HEK293 (cell line): ENCODE results near the gene RXRG.

ENCODE experiments used
- CTCF ChIA-PET: fragments of 350-600 bp; formaldehyde crosslinking; extraction: SDS; loops from one replicate; lab custom pipeline; 2021; ENCODE audit warnings: antibody characterized with exemption; lab: Yijun Ruan, JAX
- POLR2A ChIA-PET: fragments of 300-600 bp; formaldehyde crosslinking; extraction: SDS; loops from one replicate; lab custom pipeline; 2020; ENCODE audit warnings: antibody characterized with exemption, inconsistent platforms; lab: Yijun Ruan, JAX
- H3K27ac ChIP-seq: fragments of 200-500 bp; sonication (Bioruptor generic); 2 replicates; pipeline ENCODE4 v1.5.1; 2014; ENCODE audit warnings: low read depth, low read length, control low read depth, inconsistent platforms; ENCODE audit errors: extremely low read depth
- H3K36me3 ChIP-seq, 2 experiments: fragments of 200-500 bp in 1 of 2; sonication (Bioruptor generic) in 1 of 2; 1 replicate in 1 of 2; 2 replicates in 1 of 2; pipeline ENCODE4 v1.5.1; 2014 to 2017; ENCODE audit warnings: inconsistent platforms in 2 of 2, low read length in 2 of 2; ENCODE audit not compliant: control insufficient read depth in 2 of 2, insufficient read depth in 1 of 2
- H3K4me1 ChIP-seq: fragments of 200-500 bp; sonication (Bioruptor generic); 2 replicates; pipeline ENCODE4 v1.5.1; 2014; ENCODE audit warnings: mild to moderate bottlenecking, low read length, inconsistent platforms; ENCODE audit not compliant: control insufficient read depth, insufficient read depth
- H3K4me3 ChIP-seq: 2 replicates; pipeline ENCODE4 v1.5.1; 2011; ENCODE audit warnings: low read depth, mild to moderate bottlenecking, control low read depth, low read length, moderate library complexity
- H3K9me3 ChIP-seq: fragments of 200-500 bp; sonication (Bioruptor generic); 2 replicates; pipeline ENCODE4 v1.5.1; 2014; ENCODE audit warnings: low read depth, low read length, inconsistent platforms; ENCODE audit not compliant: control insufficient read depth, insufficient read depth
- AEBP2 ChIP-seq: fragments of 450-650 bp; formaldehyde crosslinking; IDR thresholded peaks from 2 replicates; pipeline ENCODE4 v1.5.1; 2016; ENCODE audit warnings: missing biosample characterization, missing genetic modification characterization, borderline replicate concordance
- KLF9 ChIP-seq: fragments of 450-650 bp; formaldehyde crosslinking; IDR thresholded peaks from 2 replicates; pipeline ENCODE4 v1.5.1; 2016; ENCODE audit warnings: missing biosample characterization, missing genetic modification characterization, low read depth
- RBAK ChIP-seq: fragments of 450-650 bp; formaldehyde crosslinking; IDR thresholded peaks from 2 replicates; pipeline ENCODE4 v1.5.1; 2016; ENCODE audit warnings: missing biosample characterization, missing genetic modification characterization
- ZBTB48 ChIP-seq: fragments of 450-650 bp; formaldehyde crosslinking; IDR thresholded peaks from 2 replicates; pipeline ENCODE4 v1.5.1; 2016; ENCODE audit warnings: missing biosample characterization, missing genetic modification characterization
- ZBTB8A ChIP-seq: fragments of 450-650 bp; formaldehyde crosslinking; IDR thresholded peaks from 2 replicates; pipeline ENCODE4 v1.5.1; 2016; ENCODE audit warnings: missing biosample characterization, missing genetic modification characterization
- ZNF112 ChIP-seq: fragments of 450-650 bp; formaldehyde crosslinking; IDR thresholded peaks from 2 replicates; pipeline ENCODE4 v1.5.0; 2017; ENCODE audit warnings: missing biosample characterization, missing genetic modification characterization
- ZNF146 ChIP-seq: fragments of 450-650 bp; formaldehyde crosslinking; IDR thresholded peaks from 2 replicates; pipeline ENCODE4 v1.5.1; 2016; ENCODE audit warnings: missing biosample characterization, missing genetic modification characterization
- ZNF148 ChIP-seq: fragments of 450-650 bp; formaldehyde crosslinking; IDR thresholded peaks from 2 replicates; pipeline ENCODE4 v1.5.0; 2017; ENCODE audit warnings: missing biosample characterization, missing genetic modification characterization, borderline replicate concordance
- ZNF157 ChIP-seq: fragments of 450-650 bp; formaldehyde crosslinking; IDR thresholded peaks from 2 replicates; pipeline ENCODE4 v1.5.1; 2016; ENCODE audit warnings: missing biosample characterization, missing genetic modification characterization
- ZNF354C ChIP-seq: fragments of 450-650 bp; formaldehyde crosslinking; IDR thresholded peaks from 2 replicates; pipeline ENCODE4 v1.5.1; 2016; ENCODE audit warnings: missing biosample characterization, missing genetic modification characterization, low read depth, borderline replicate concordance
- ZNF48 ChIP-seq: fragments of 450-650 bp; formaldehyde crosslinking; IDR thresholded peaks from 2 replicates; pipeline ENCODE4 v1.5.1; 2016; ENCODE audit warnings: missing biosample characterization, missing genetic modification characterization
- ZNF518A ChIP-seq: fragments of 450-650 bp; formaldehyde crosslinking; conservative IDR thresholded peaks from 2 replicates; pipeline ENCODE4 v1.5.1; 2016; ENCODE audit warnings: low read depth, missing biosample characterization, missing genetic modification characterization
- ZNF580 ChIP-seq: fragments of 450-650 bp; formaldehyde crosslinking; IDR thresholded peaks from 2 replicates; pipeline ENCODE4 v1.5.1; 2016; ENCODE audit warnings: missing biosample characterization, missing genetic modification characterization
- ZNF596 ChIP-seq: fragments of 450-650 bp; IDR thresholded peaks from 2 replicates; pipeline ENCODE4 v1.5.0; 2018; ENCODE audit warnings: missing biosample characterization, mild to moderate bottlenecking, missing genetic modification characterization, moderate library complexity
- ZNF670 ChIP-seq: fragments of 450-650 bp; formaldehyde crosslinking; IDR thresholded peaks from 2 replicates; pipeline ENCODE4 v1.5.1; 2016; ENCODE audit warnings: missing biosample characterization, missing genetic modification characterization, low read depth
- ZNF677 ChIP-seq: fragments of 450-650 bp; IDR thresholded peaks from 2 replicates; pipeline ENCODE4 v1.5.0; 2018; ENCODE audit warnings: missing biosample characterization, mild to moderate bottlenecking, missing genetic modification characterization, moderate library complexity
- TF ChIP-seq, protein P1 (sequence below): fragments of 450-650 bp; formaldehyde crosslinking; IDR thresholded peaks from 2 replicates; pipeline ENCODE4 v1.5.1; 2017; ENCODE audit warnings: missing biosample characterization, missing genetic modification characterization

The RXRG gene

DNA sequence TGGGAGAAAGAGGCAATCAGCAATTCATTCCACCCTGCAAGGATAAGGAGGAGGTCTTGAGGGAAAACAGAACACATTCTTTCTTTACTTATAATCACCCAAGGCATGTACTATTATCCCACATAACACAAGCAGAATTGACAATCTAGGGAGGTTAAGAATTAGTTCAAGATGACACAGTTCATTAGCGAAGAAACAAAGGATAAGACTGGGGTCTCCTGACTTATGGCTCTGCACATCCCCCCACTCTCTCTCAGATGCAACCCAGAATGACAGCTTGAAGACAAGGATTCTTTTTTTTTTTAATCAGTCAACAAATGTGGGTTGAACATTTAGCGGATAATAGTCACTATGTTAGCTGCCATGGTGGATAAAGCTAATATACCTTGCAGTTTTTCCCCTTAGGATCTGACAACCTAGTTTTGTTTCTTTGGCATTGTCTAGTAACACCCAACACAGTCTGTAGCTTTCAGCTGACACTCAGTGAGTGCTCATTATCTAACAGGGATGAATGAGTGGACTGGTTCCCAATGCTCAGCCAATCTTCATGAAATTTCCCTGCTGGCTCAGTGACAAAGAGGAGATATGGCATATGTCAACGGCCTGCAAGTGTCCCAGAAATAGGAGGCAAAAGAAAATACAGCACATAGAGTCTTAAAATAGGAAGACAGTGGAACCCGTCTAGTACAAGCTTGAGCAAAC lies 35.1 kb downstream of the RXRG start:
- POLR2A ChIA-PET, result no interaction called here
- Histone ChIP-seq H3K36me3 (no peaks in the 10 kb centered on the region), H3K4me1 (no peaks in the 10 kb centered on the region), H3K4me3 (no peak overlapping the region), H3K27ac (no peak overlapping the region), H3K9me3 (no peaks in the 10 kb centered on the region)
- TF ChIP-seq ZNF354C (tag by site-specific recombination) (no peak), ZNF148 (no peak), ZNF48 (no peak), ZNF146 (no peak), ZBTB48 (no peak), ZNF157 (tag by site-specific recombination) (no peak), ZNF518A (tag by site-specific recombination) (no peak), KLF9 (tag by site-specific recombination) (no peak), ZNF580 (tag by site-specific recombination) (no peak), AEBP2 (tag by site-specific recombination) (no peak), ZBTB8A (tag by site-specific recombination) (no peak), ZNF670 (tag by site-specific recombination) (no peak), ZNF596 (tag by site-specific recombination) (no peak), ZNF677 (tag by site-specific recombination) (no peak), ZNF112 (tag by site-specific recombination) (no peak), RBAK (no peak)
- TF ChIP-seq, protein P1, sequence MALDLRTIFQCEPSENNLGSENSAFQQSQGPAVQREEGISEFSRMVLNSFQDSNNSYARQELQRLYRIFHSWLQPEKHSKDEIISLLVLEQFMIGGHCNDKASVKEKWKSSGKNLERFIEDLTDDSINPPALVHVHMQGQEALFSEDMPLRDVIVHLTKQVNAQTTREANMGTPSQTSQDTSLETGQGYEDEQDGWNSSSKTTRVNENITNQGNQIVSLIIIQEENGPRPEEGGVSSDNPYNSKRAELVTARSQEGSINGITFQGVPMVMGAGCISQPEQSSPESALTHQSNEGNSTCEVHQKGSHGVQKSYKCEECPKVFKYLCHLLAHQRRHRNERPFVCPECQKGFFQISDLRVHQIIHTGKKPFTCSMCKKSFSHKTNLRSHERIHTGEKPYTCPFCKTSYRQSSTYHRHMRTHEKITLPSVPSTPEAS (tag by site-specific recombination), result no peak
- CTCF ChIA-PET, result interaction anchor here (0.7 to 11.2 kb wide), 6 partner anchors 10 to 181 kb away, joined by 3 to 184 read pairs (median 6); no protein-coding TSS in a partner anchor
